Inflammatory macrophage treated with lipopolysaccharide for 4 hours (primary cell): ENCODE data around the gene ELAVL1.
"Not testable (repeated sequence)": the region's sequence is repeated elsewhere in the genome, so short reads cannot be mapped to it uniquely, and the experiment has no call there.

ENCODE experiments used
- DNase-seq: peaks from one replicate; pipeline ENCODE4 v3.0.0-alpha.2; 2020

The ELAVL1 gene

GRCh38 chr19:7932930-7933300 lies 72.5 kb downstream of the ELAVL1 start:
- no peak for DNase-seq

- no peak for DNase-seq
These were observed 73.0 kb downstream of the ELAVL1 start for GRCh38 chr19:7932276-7932929.

- no peak for DNase-seq
These were observed 74.0 kb downstream of the ELAVL1 start for GRCh38 chr19:7931221-7932061.

- no peak for DNase-seq
These were observed 74.7 kb downstream of the ELAVL1 start for GRCh38 chr19:7930765-7931164.

GRCh38 chr19:7930030-7930429 lies 75.4 kb downstream of the ELAVL1 start:
- DNase-seq = not testable (repeated sequence)

GRCh38 chr19:7928741-7929701 lies 76.4 kb downstream of the ELAVL1 start:
- no peak for DNase-seq

GRCh38 chr19:7928334-7928706 lies 77.1 kb downstream of the ELAVL1 start:
- no peak for DNase-seq

GRCh38 chr19:7927605-7928333 lies 77.7 kb downstream of the ELAVL1 start:
- DNase-seq = no peak

- DNase-seq = no peak
These were observed 78.5 kb downstream of the ELAVL1 start for GRCh38 chr19:7926727-7927604.

GRCh38 chr19:7926021-7926726 lies 79.3 kb downstream of the ELAVL1 start, which contains the start of gene CTXN1:
CTXN1 (minus strand) TSS chr19:7926135; CDS start chr19:7925538, 597 bp downstream.
- DNase-seq = peak; percentile 46

- peak; percentile 64 for DNase-seq
These were observed 80.1 kb downstream of the ELAVL1 start for GRCh38 chr19:7925171-7925851.

- DNase-seq = no peak
These were observed 80.7 kb downstream of the ELAVL1 start for GRCh38 chr19:7924651-7925170.

GRCh38 chr19:7924241-7924640 lies 81.2 kb downstream of the ELAVL1 start:
- DNase-seq = no peak

- DNase-seq = no peak
These were observed 81.9 kb downstream of the ELAVL1 start for GRCh38 chr19:7923295-7924191.

GRCh38 chr19:7922836-7923195 lies 82.6 kb downstream of the ELAVL1 start:
- no peak for DNase-seq

- DNase-seq = no peak
These were observed 83.2 kb downstream of the ELAVL1 start for GRCh38 chr19:7921967-7922835.

- DNase-seq = no peak
These were observed 84.0 kb downstream of the ELAVL1 start for GRCh38 chr19:7921302-7921966.
